Fibroblast of mammary gland (primary cell): ENCODE measurements around the gene CLMP.
A peak's percentile ranks its signal among the peaks of the same experiment; 100 is the strongest.
"Not testable (repeated sequence)": the region's sequence is repeated elsewhere in the genome, so short reads cannot be mapped to it uniquely, and the experiment has no call there.

Experiments used
- DNase-seq: peaks from one replicate; pipeline ENCODE4 v3.0.0-alpha.2; 2010; ENCODE audit warnings: low read depth
- H3K4me3 ChIP-seq: 2 replicates; pipeline ENCODE4 v1.5.1; 2011; ENCODE audit warnings: low read depth, mild to moderate bottlenecking, low read length, moderate library complexity; ENCODE audit not compliant: control insufficient read depth
- CTCF ChIP-seq: conservative IDR thresholded peaks from 2 replicates; pipeline ENCODE4 v1.5.1; 2011; ENCODE audit warnings: low read depth, low read length, inconsistent platforms; ENCODE audit not compliant: control insufficient read depth, insufficient read depth

The CLMP gene

DNA sequence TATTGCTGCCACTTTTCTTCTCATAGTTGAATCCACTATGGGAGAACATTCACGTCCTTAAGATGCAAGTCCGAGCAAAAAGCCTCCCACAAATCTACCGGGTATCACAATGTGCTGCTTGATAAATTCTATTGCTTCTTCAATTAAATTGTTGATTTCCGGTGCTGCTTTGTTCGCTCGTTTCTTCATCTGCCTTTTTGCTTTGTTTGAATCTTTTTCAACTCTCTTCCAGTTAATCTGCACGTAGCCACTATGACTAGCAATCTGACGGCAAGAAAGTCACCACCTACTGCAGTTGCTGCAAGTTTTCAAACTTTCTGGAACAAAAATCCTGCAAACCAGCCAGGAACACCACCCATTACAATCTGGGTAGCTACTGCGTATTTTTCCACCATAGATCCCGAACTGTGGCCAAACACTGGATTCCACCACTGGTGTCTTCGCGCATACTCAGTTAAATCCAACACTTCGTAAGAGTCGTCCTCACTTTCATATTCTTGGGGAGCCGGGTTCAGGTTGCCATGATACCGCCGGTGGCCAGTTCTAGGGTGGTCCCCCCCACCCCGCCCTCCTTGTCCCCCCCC is 59.1 kb downstream of the CLMP start:
- H3K4me3 ChIP-seq = no peak overlapping the region

GRCh38 chr11:123132881-123133280 is 62.2 kb downstream of the CLMP start:
- no peak for DNase-seq
- H3K4me3 ChIP-seq = no peak overlapping the region
- no peak for TF ChIP-seq CTCF

More for the DNA sequence above, 59.1 kb downstream of the CLMP start:
- peak; percentile 48 for DNase-seq
- TF ChIP-seq CTCF = no peak

DNA sequence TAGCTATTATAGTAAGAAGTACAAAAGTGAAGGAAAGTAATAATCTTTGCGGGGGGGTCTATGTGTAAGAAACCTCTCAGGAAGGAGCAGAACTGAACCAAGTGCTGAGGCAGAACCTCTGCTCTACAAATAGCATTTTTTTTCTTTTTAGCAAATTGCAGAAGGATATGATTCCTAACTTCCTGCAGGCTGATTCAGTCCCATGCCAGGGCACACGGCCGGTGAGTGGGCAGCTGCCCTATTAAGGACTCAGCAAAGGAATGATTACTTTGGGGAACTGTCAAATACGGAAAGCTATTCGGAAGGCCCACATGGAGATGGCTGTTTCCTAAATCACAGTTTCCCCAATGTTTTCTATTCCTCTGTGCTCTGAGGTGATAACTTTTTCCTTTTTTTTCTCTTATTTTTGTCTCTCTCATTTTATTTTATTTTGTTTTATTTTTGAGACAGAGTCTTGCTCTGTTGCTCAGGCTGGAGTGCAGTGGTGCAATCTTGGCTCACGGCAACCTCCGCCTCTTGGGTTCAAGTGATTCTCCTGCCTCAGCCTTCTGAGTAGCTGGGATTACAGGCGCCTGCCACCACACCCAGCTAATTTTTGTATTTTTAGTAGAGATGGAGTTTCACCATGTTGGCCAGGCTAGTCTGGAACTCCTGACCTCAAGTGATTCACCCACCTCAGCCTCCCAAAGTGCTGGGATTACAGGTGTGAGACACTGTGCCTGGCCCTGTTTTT is 62.8 kb downstream of the CLMP start:
- DNase-seq = peak; percentile 54
- H3K4me3 ChIP-seq = not testable (repeated sequence)

- DNase-seq = peak; percentile 60
- no peak for TF ChIP-seq CTCF
- H3K4me3 ChIP-seq = no peak overlapping the region
Observed at GRCh38 chr11:123129920-123130319, 65.1 kb downstream of the CLMP start.

DNA sequence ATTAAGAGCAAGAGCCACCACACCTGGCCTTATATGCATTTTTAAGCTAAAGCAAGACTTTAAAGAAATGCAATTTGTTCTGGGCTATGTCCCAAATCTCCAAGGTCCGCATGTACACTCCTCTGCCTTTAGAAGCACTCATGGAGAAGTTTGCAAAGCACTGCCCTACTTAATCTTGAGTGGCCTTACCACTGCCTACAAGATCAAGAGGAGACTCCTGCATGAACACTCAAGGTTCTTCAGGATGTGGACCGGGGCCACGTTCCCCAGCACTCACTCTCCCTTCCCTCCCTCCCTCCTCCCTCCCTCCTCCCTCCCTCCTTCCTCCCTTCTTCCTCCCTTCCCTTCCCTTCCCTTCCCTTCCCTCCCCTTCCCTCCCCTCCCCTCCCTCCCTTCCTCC is 69.9 kb downstream of the CLMP start:
- H3K4me3 ChIP-seq = no peak overlapping the region
- no peak for DNase-seq
- TF ChIP-seq CTCF = no peak

DNA sequence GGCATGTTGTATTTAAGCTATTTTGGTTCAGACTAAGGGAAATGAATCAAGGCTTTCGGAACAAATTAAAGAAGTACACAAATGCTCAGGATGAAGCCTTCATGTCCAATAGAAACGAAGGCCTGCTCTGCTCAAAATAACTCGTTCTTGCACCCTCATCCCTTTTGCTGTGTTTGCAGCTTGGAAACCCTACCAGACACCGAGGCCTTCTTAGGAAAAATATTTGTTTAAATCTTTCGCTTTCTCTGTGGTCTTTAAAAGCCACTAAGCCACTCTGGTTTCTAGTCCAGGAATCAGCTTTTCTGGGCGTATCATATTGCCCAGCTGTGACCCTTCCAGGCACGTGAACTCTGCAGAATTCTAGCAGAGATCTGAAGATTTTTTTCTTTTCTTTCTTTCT is 72.2 kb downstream of the CLMP start:
- TF ChIP-seq CTCF = no peak
- no peak overlapping the region for H3K4me3 ChIP-seq
- no peak for DNase-seq

- no peak overlapping the region for H3K4me3 ChIP-seq
Observed at GRCh38 chr11:123122341-123122740, 72.7 kb downstream of the CLMP start.

More at GRCh38 chr11:123122341-123122740, 72.7 kb downstream of the CLMP start:
- peak; percentile 87 for DNase-seq
- no peak for TF ChIP-seq CTCF
